Stimulated activated naive B cell treated with anti-CD40 and anti-IgM and Interleukin-4, amounts not matched to agents 10 μg/mL and 1 μg/mL and 100 μg/mL, for 72 hours (primary cell): ENCODE data around the gene MYO1E.

Experiments
- ATAC-seq, 2 donors: fragments of 150-1000 bp; cut with Tn5 transposase; replicated peaks; 2 replicates each; pipeline ENCODE4 v1.10.0; 2021; ENCODE audit warnings: moderate library complexity in 1 of 2
- DNase-seq: peaks from one replicate; pipeline ENCODE4 v3.0.0; 2021
- H3K27ac Mint-ChIP-seq: one replicate; pipeline ENCODE4 v1.8.0; 2022; ENCODE audit warnings: mild to moderate bottlenecking, mixed read lengths
- H3K27me3 Mint-ChIP-seq, 2 donors: one replicate each; pipeline ENCODE4 v1.8.0; 2022; ENCODE audit warnings: mixed read lengths in 2 of 2
- H3K36me3 Mint-ChIP-seq, 2 donors: one replicate each; pipeline ENCODE4 v1.8.0; 2022; ENCODE audit warnings: mixed read lengths in 2 of 2, mild to moderate bottlenecking in 1 of 2
- H3K4me1 Mint-ChIP-seq, 2 donors: one replicate each; pipeline ENCODE4 v1.8.0; 2022; ENCODE audit warnings: mixed read lengths in 2 of 2, mild to moderate bottlenecking in 1 of 2
- H3K4me3 Mint-ChIP-seq, 2 donors: one replicate each; pipeline ENCODE4 v1.8.0; 2022; ENCODE audit warnings: mild to moderate bottlenecking in 2 of 2, mixed read lengths in 2 of 2, moderate library complexity in 1 of 2
- H3K9me3 Mint-ChIP-seq, 2 donors: one replicate each; pipeline ENCODE4 v1.8.0; 2022; ENCODE audit warnings: mixed read lengths in 2 of 2, mild to moderate bottlenecking in 1 of 2

Gene MYO1E

DNA sequence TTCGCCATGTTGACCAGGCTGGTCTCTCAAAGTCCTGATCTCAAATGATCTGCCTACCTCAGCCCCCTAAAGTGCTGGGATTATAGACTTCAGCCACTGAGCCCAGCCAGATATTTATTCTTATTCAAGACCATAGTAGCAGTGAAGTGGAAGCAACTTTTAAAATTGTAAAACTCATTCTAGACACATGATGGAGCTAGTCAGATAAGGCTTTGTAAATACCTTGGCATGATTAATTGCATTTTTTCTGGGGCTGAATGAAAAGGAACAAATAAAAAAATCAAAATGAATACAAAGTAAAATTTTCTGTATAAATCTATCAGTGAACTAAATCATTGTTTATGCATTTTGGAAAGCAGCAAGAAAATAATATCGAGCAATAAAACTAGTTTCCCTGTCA lies 4.1 kb upstream of the MYO1E start:
- no peaks in the 10 kb centered on the region for H3K9me3 Mint-ChIP-seq
- peaks cover 11 to 47% of the 10 kb centered on the region in 2 donors for H3K4me1 Mint-ChIP-seq
- no peak overlapping the region for H3K27ac Mint-ChIP-seq
- H3K36me3 Mint-ChIP-seq, result peaks cover 9 to 16% of the 10 kb centered on the region in 2 donors
- no peak overlapping the region for H3K4me3 Mint-ChIP-seq
- no peak for DNase-seq
- ATAC-seq, result no peak
- H3K27me3 Mint-ChIP-seq, result no peaks in the 10 kb centered on the region

GRCh38 chr15:59373215-59373614 lies 544 bp upstream of the MYO1E start:
- H3K4me1 Mint-ChIP-seq, result peaks cover 26 to 75% of the 10 kb centered on the region in 2 donors
- peak overlapping the region; percentile 95 for H3K27ac Mint-ChIP-seq
- DNase-seq (no peak), ATAC-seq (no peak)
- H3K9me3 Mint-ChIP-seq, result no peaks in the 10 kb centered on the region
- H3K36me3 Mint-ChIP-seq, result peaks cover 14 to 32% of the 10 kb centered on the region in 2 donors
- no peaks in the 10 kb centered on the region for H3K27me3 Mint-ChIP-seq
- H3K4me3 Mint-ChIP-seq, result peak overlapping the region; percentile 92 to 94

DNA sequence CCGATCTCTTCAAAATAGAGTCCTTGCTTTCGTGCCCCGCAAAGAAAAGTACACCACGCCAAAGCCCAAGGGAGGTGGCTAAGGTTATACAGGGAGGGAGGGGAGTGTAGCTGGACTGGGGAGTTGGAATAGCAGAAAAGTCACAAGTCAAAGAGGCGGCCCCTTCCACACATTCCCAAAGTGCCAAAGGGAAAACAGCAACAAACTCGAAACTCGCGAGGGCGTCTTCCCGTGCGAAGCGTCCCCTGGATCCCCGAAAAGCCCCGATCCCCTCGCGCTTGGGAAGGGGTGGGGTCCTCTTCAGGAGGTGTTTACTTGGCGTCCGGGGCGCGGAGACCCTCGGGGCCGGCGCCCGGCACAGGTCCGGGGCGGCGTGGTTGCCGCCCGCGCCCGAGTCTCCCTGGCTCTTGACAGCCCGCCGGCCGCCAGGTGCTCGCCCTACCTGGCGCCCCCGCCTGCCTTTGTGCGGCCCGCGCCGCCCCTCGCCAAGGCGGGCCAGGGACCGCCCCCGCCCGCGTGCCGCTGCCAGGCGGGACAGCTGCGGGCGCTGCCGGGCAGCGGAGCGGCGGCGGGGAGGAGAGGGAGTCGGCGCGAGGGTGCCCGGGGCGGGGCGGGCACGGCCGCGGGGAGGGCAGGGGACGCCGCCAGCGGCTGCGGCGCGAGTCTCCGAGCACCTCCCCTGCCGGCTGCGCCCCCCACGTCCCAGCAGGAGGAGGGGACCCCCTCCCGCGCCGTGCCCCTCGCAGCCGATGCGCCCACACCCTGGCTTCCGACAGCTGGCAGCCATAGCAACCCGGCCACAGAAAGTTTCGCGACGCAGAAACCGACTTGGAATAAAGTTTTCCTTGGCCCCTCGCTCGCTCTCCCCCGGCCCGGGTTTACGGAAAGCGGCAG lies 966 bp downstream of the MYO1E start:
- Mint-ChIP-seq H3K36me3 (peaks cover 22 to 41% of the 10 kb centered on the region in 2 donors), H3K27ac (peak overlapping the region; percentile 95), H3K9me3 (no peaks in the 10 kb centered on the region)

DNA sequence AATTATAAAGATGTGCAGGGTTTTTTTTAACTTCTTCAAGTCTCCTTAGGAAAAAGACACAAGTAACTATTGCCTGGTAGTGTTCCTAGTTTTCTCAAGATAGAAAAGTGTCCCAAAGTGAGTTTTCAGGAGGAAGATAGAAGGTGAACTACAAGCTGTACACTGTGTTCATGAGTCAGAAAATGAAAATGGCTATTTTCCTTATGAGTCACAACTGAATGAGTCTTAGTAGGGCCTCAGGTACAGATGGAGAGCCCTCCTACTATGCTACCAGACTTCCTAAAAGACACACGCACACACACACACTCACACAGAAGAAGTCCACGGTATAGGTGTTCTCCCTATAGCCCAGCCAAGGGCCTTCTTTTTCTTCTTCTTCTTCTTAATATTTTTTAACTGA lies 3.1 kb downstream of the MYO1E start:
- H3K27ac Mint-ChIP-seq, result peak overlapping the region; percentile 44
- peaks cover 0 to 1% of the 10 kb centered on the region in 2 donors for H3K9me3 Mint-ChIP-seq
- ATAC-seq (peak; percentile 31 to 37), DNase-seq (no peak)
- peak overlapping the region; percentile 91 to 97 for H3K4me3 Mint-ChIP-seq
- H3K27me3 Mint-ChIP-seq, result no peaks in the 10 kb centered on the region
- peaks cover 29 to 69% of the 10 kb centered on the region in 2 donors for H3K4me1 Mint-ChIP-seq
- H3K36me3 Mint-ChIP-seq, result peaks cover 29 to 49% of the 10 kb centered on the region in 2 donors

More for the DNA sequence above, 966 bp downstream of the MYO1E start:
- Mint-ChIP-seq H3K27me3 (no peaks in the 10 kb centered on the region), H3K4me1 (peaks cover 27 to 73% of the 10 kb centered on the region in 2 donors), H3K4me3 (peak overlapping the region; percentile 92 to 97)
- DNase-seq (no peak), ATAC-seq (peak; percentile 51 to 65)

DNA sequence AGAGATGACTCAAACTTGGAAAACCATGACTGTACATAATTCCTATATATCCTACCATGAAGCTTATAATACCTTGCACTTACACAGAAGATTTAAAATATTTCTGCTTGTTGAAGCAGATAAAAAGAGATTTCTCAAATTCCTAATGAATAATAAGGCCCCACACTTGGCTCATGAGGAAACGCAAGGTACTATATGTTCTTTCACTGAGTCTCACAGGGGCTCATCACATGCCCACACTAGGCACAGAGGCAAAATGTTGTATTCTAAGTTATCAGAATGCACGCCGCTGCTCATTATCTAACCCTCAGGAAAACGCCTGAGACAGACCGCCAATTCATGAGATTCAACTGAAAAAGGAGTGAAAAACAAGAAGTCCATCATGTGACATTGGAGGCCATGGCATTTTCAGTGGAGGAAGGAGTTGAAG lies 5.6 kb downstream of the MYO1E start:
- Mint-ChIP-seq H3K4me3 (peak overlapping the region; percentile 10 to 35), H3K36me3 (peaks cover 38 to 60% of the 10 kb centered on the region in 2 donors), H3K4me1 (peaks cover 32 to 75% of the 10 kb centered on the region in 2 donors), H3K27me3 (no peaks in the 10 kb centered on the region), H3K27ac (no peak overlapping the region), H3K9me3 (peaks cover 0 to 1% of the 10 kb centered on the region in 2 donors)
- ATAC-seq (no peak), DNase-seq (no peak)

GRCh38 chr15:59366333-59367021 lies 6.2 kb downstream of the MYO1E start:
- Mint-ChIP-seq H3K27me3 (no peaks in the 10 kb centered on the region), H3K4me3 (no peak overlapping the region), H3K36me3 (peaks cover 39 to 60% of the 10 kb centered on the region in 2 donors), H3K27ac (no peak overlapping the region), H3K9me3 (peaks cover 0 to 1% of the 10 kb centered on the region in 2 donors), H3K4me1 (peaks cover 32 to 76% of the 10 kb centered on the region in 2 donors)
- ATAC-seq, result no peak
- DNase-seq, result no peak

- Mint-ChIP-seq H3K27me3 (no peaks in the 10 kb centered on the region), H3K36me3 (peaks cover 43 to 58% of the 10 kb centered on the region in 2 donors), H3K4me3 (no peak overlapping the region), H3K27ac (no peak overlapping the region), H3K4me1 (peaks cover 26 to 73% of the 10 kb centered on the region in 2 donors), H3K9me3 (peaks cover 0 to 1% of the 10 kb centered on the region in 2 donors)
- no peak for DNase-seq
- ATAC-seq, result no peak
Observed at GRCh38 chr15:59364248-59364647, 8.4 kb downstream of the MYO1E start.

GRCh38 chr15:59362331-59362730 lies 10.3 kb downstream of the MYO1E start:
- H3K27me3 Mint-ChIP-seq, result no peaks in the 10 kb centered on the region
- no peak overlapping the region for H3K27ac Mint-ChIP-seq
- H3K4me1 Mint-ChIP-seq, result peaks cover 27 to 73% of the 10 kb centered on the region in 2 donors
- no peak overlapping the region for H3K4me3 Mint-ChIP-seq
- H3K36me3 Mint-ChIP-seq, result peaks cover 43 to 58% of the 10 kb centered on the region in 2 donors
- H3K9me3 Mint-ChIP-seq, result peaks cover 0 to 1% of the 10 kb centered on the region in 2 donors
- no peak for DNase-seq
- no peak for ATAC-seq

DNA sequence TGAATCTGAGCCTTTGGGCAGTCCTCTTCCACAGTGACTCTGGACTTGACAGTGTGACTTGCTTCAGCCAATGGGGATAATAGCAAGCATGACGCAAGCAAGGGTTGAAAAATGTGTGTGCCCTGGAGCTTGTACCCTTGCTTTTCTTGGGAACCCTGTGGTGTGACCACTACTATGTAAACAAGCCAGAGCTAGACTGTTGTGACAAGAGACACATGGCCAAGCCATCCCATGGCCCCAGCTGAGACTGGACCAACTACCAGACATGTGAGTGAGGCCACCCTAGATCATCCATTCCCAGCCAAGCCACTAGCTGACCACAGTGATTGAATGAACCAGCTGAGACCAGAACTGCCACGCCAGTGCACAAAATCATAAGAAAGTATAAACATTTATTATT lies 11.8 kb downstream of the MYO1E start:
- DNase-seq, result no peak
- no peaks in the 10 kb centered on the region for H3K27me3 Mint-ChIP-seq
- peak; percentile 36 to 61 for ATAC-seq
- no peak overlapping the region for H3K4me3 Mint-ChIP-seq
- H3K27ac Mint-ChIP-seq, result no peak overlapping the region
- H3K36me3 Mint-ChIP-seq, result peaks cover 39 to 52% of the 10 kb centered on the region in 2 donors
- H3K4me1 Mint-ChIP-seq, result peaks cover 26 to 76% of the 10 kb centered on the region in 2 donors
- no peaks in the 10 kb centered on the region for H3K9me3 Mint-ChIP-seq

DNA sequence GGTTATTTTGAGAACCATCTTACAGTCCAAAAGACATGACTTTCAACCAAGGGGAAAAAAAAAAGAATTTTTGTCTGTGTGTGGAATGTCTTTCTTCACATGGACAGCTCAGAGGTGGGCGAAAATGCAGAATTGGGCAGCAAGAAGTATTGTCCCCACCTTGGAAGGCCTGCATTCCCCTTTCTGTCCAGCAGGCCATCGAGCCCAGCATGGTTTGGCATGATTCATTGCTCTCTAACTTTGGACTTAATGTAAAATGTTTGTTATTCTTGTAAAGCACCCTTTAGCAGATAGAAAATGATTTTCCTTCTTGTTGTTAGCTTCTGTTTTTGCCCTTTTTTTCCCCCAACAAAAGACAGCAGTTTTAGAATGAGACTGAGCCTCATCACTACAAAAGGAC lies 12.4 kb downstream of the MYO1E start:
- H3K4me3 Mint-ChIP-seq, result no peak overlapping the region
- H3K4me1 Mint-ChIP-seq, result peaks cover 27 to 81% of the 10 kb centered on the region in 2 donors
- DNase-seq (no peak), ATAC-seq (peak in 1 of 2 donors; percentile 29)
- H3K27me3 Mint-ChIP-seq, result no peaks in the 10 kb centered on the region
- no peaks in the 10 kb centered on the region for H3K9me3 Mint-ChIP-seq
- H3K36me3 Mint-ChIP-seq, result peaks cover 39 to 56% of the 10 kb centered on the region in 2 donors
- H3K27ac Mint-ChIP-seq, result no peak overlapping the region

DNA sequence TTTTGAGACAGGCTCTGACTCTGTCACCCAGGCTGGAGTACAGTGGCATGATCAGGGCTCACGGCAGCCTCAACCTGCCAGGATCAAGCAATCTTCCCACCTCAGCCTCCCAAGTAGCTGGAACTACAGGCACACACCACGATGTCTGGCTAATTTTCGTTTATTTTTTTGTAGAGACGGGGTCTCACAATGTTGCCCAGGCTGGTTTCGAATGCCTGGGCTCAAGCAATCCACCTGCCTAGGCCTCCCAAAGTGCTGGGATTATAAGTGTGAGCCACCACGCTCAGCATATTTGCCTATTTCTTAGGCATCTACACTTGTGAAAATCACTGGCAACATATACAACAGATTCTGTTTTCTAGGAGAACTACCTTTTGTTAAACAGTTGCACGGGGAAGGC lies 16.9 kb downstream of the MYO1E start:
- peaks cover 53 to 95% of the 10 kb centered on the region in 2 donors for H3K4me1 Mint-ChIP-seq
- peak overlapping the region; percentile 17 to 57 for H3K4me3 Mint-ChIP-seq
- H3K27me3 Mint-ChIP-seq, result no peaks in the 10 kb centered on the region
- ATAC-seq (no peak), DNase-seq (no peak)
- H3K9me3 Mint-ChIP-seq, result no peaks in the 10 kb centered on the region
- H3K27ac Mint-ChIP-seq, result peak overlapping the region; percentile 62
- peaks cover 39 to 56% of the 10 kb centered on the region in 2 donors for H3K36me3 Mint-ChIP-seq

DNA sequence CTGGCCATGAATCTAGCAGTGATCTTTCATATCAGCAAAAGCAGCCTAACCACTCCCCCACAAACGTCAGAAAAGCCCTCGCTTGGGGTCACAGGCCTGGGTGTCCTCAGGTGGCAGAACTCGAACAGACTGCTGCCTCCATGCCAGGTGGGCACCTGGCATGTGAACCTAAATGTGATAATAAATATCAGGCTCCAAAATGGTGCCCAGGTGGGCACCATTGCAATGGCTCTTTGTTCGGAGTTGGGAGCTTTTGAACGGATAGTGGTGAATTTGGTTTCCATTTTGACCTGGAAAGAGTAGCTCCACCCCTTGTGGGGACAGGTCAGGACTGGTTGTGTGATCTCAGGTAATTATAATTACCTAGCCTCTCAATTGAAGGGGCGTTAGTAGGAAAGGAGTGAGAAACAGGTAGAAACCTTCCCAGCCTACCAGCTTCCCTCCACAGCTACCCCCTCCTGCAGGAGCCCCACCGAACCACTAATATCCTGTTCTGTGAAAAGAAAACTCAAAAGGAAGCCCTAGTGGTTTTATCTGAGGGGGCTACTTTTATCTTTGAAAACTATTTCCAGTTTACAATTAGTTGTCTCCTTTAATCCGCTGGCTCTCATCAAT lies 18.1 kb downstream of the MYO1E start:
- peaks cover 59 to 95% of the 10 kb centered on the region in 2 donors for H3K4me1 Mint-ChIP-seq
- H3K9me3 Mint-ChIP-seq, result peaks cover 0 to 2% of the 10 kb centered on the region in 2 donors
- H3K27me3 Mint-ChIP-seq, result no peaks in the 10 kb centered on the region
- DNase-seq (no peak), ATAC-seq (no peak)
- peaks cover 45 to 53% of the 10 kb centered on the region in 2 donors for H3K36me3 Mint-ChIP-seq
- H3K27ac Mint-ChIP-seq, result peak overlapping the region; percentile 70
- H3K4me3 Mint-ChIP-seq, result peak overlapping the region; percentile 29 to 53

GRCh38 chr15:59353994-59354416 lies 18.7 kb downstream of the MYO1E start:
- DNase-seq (no peak), ATAC-seq (peak; percentile 67 to 73)
- Mint-ChIP-seq H3K27ac (peak overlapping the region; percentile 63), H3K4me3 (peak overlapping the region; percentile 29 to 53), H3K9me3 (peaks cover 0 to 2% of the 10 kb centered on the region in 2 donors), H3K36me3 (peaks cover 44 to 55% of the 10 kb centered on the region in 2 donors), H3K4me1 (peaks cover 61 to 95% of the 10 kb centered on the region in 2 donors), H3K27me3 (no peaks in the 10 kb centered on the region)

DNA sequence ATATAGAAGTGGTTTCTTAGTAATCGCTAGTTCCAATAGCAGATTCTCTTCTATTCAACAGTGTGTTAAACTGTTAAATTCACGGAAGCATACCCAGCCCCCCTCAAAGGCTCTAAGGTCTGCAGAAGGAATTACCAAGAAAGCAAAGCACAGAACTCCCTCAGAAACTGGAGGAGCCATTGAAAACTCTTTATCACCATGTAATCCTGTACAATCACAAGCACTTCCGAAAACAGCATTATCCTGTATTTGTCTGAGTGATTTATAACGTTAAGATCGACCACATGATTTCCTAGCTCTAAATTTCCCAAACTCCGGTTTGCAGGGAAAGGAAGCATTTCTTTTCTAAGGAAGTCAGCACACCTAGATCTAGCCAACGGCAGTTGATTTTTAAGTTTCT lies 20.0 kb downstream of the MYO1E start:
- Mint-ChIP-seq H3K36me3 (peaks cover 43 to 57% of the 10 kb centered on the region in 2 donors), H3K4me3 (peak overlapping the region; percentile 19 to 36), H3K9me3 (peaks cover 0 to 2% of the 10 kb centered on the region in 2 donors), H3K27me3 (no peaks in the 10 kb centered on the region), H3K27ac (no peak overlapping the region), H3K4me1 (peaks cover 63 to 100% of the 10 kb centered on the region in 2 donors)
- ATAC-seq, result no peak
- DNase-seq, result no peak
